GM18907 (cell line): ENCODE results near the gene CSRNP2.
"Not testable (repeated sequence)": the region's sequence is repeated elsewhere in the genome, so short reads cannot be mapped to it uniquely, and the experiment has no call there.

Experiments
- ATAC-seq: cut with Tn5 transposase; IDR thresholded peaks from one replicate; pipeline ENCODE4 v1.9.1; 2021; ENCODE audit warnings: mild to moderate bottlenecking, moderate library complexity; ENCODE audit not compliant: unreplicated experiment

CSRNP2 gene

GRCh38 chr12:51083126-51083833 lies at the start of gene CSRNP2:
CSRNP2 (minus strand) TSS chr12:51083596; CDS start chr12:51076561, 7,035 bp downstream.
- ATAC-seq: peak; percentile 98

- ATAC-seq: no peak
Observed at GRCh38 chr12:51132693-51133092, 49.3 kb upstream of the CSRNP2 start.

GRCh38 chr12:51131745-51132521 lies 48.5 kb upstream of the CSRNP2 start:
- no peak for ATAC-seq

- no peak for ATAC-seq
Observed at GRCh38 chr12:51128919-51129318, 45.5 kb upstream of the CSRNP2 start.

GRCh38 chr12:51127050-51127729 lies 43.8 kb upstream of the CSRNP2 start:
- ATAC-seq: no peak

GRCh38 chr12:51126297-51126696 lies 42.9 kb upstream of the CSRNP2 start:
- ATAC-seq: no peak

- ATAC-seq: no peak
Observed at GRCh38 chr12:51124504-51124903, 41.1 kb upstream of the CSRNP2 start.

- ATAC-seq: no peak
Observed at GRCh38 chr12:51122844-51123243, 39.4 kb upstream of the CSRNP2 start.

GRCh38 chr12:51118706-51119105 lies 35.3 kb upstream of the CSRNP2 start:
- ATAC-seq: no peak

- ATAC-seq: no peak
Observed at GRCh38 chr12:51115533-51115932, 32.1 kb upstream of the CSRNP2 start.

GRCh38 chr12:51108136-51108535 lies 24.7 kb upstream of the CSRNP2 start:
- ATAC-seq: no peak

GRCh38 chr12:51103977-51104376 lies 20.6 kb upstream of the CSRNP2 start:
- no peak for ATAC-seq

- no peak for ATAC-seq
Observed at GRCh38 chr12:51098611-51099010, 15.2 kb upstream of the CSRNP2 start.

GRCh38 chr12:51090705-51091229 lies 7.4 kb upstream of the CSRNP2 start:
- no peak for ATAC-seq

- ATAC-seq: no peak
Observed at GRCh38 chr12:51087818-51088217, 4.4 kb upstream of the CSRNP2 start.

GRCh38 chr12:51086933-51087332 lies 3.5 kb upstream of the CSRNP2 start:
- ATAC-seq: no peak

- no peak for ATAC-seq
Observed at GRCh38 chr12:51085757-51086156, 2.4 kb upstream of the CSRNP2 start.

GRCh38 chr12:51082561-51083125 lies 753 bp downstream of the CSRNP2 start:
- no peak for ATAC-seq

GRCh38 chr12:51081421-51081820 lies 2.0 kb downstream of the CSRNP2 start:
- no peak for ATAC-seq

GRCh38 chr12:51080136-51080535 lies 3.3 kb downstream of the CSRNP2 start:
- no peak for ATAC-seq

GRCh38 chr12:51078866-51079265 lies 4.5 kb downstream of the CSRNP2 start:
- ATAC-seq: not testable (repeated sequence)
